ENCODE results near the gene SLU7.

DNA sequence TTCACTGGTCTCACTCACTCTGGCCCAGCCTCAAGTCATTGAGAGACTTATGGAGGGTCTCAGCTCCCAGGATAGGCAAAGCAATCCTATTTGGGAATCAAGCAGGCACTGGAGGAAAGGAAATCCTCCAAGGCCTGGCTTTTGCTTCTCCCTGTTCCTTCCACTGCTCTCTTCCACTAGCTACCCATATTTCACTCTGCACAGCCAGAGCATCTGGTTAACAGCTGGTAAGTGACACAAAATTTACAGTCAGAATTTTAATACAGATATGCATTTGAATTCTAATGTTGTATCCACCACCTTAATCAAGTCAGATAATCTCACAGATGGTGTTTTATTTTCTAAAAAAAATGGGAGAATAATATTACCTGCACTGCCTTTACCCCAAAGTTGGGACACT, 47.6 kb downstream of the SLU7 start:
- TF ChIP-seq, protein P1, sequence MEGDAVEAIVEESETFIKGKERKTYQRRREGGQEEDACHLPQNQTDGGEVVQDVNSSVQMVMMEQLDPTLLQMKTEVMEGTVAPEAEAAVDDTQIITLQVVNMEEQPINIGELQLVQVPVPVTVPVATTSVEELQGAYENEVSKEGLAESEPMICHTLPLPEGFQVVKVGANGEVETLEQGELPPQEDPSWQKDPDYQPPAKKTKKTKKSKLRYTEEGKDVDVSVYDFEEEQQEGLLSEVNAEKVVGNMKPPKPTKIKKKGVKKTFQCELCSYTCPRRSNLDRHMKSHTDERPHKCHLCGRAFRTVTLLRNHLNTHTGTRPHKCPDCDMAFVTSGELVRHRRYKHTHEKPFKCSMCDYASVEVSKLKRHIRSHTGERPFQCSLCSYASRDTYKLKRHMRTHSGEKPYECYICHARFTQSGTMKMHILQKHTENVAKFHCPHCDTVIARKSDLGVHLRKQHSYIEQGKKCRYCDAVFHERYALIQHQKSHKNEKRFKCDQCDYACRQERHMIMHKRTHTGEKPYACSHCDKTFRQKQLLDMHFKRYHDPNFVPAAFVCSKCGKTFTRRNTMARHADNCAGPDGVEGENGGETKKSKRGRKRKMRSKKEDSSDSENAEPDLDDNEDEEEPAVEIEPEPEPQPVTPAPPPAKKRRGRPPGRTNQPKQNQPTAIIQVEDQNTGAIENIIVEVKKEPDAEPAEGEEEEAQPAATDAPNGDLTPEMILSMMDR (conservative IDR thresholded peaks at IDR 0.05), result no peak
- no peak for TF ChIP-seq EZH2 (IDR thresholded peaks at IDR 0.05; ENCODE audit: low read depth)

All from PC-9 (cell line).